HG02623 (cell line): ENCODE data around the gene GDF11.

Source experiments
- ATAC-seq: cut with Tn5 transposase; IDR thresholded peaks from one replicate; pipeline ENCODE4 v1.9.1; 2021; ENCODE audit warnings: moderate library complexity; ENCODE audit not compliant: unreplicated experiment

GDF11 gene

GRCh38 chr12:55780685-55781084 is 37.8 kb downstream of the GDF11 start:
- ATAC-seq = no peak

GRCh38 chr12:55788546-55788945 is 45.6 kb downstream of the GDF11 start:
- ATAC-seq = no peak

- no peak for ATAC-seq
Observed at GRCh38 chr12:55789171-55789570, 46.2 kb downstream of the GDF11 start.

- ATAC-seq = no peak
Observed at GRCh38 chr12:55789893-55790292, 47.0 kb downstream of the GDF11 start.

GRCh38 chr12:55795950-55796349 is 53.0 kb downstream of the GDF11 start:
- no peak for ATAC-seq

GRCh38 chr12:55797068-55797467 is 54.1 kb downstream of the GDF11 start:
- ATAC-seq = no peak

- ATAC-seq = no peak
Observed at GRCh38 chr12:55797550-55797949, 54.6 kb downstream of the GDF11 start.
